BLaER1 (cell line): Measurements from ENCODE around the gene R3HCC1L.

Source experiments
- H3K27ac ChIP-seq: shearing (Covaris generic); formaldehyde crosslinking; 2 replicates; pipeline ENCODE4 v1.8.1; 2022
- H3K27me3 ChIP-seq: shearing (Covaris generic); formaldehyde crosslinking; 2 replicates; pipeline ENCODE4 v1.8.1; 2022
- H3K36me3 ChIP-seq: shearing (Covaris generic); formaldehyde crosslinking; 2 replicates; pipeline ENCODE4 v1.8.1; 2022
- H3K4me1 ChIP-seq: shearing (Covaris generic); formaldehyde crosslinking; 2 replicates; pipeline ENCODE4 v1.8.1; 2022
- H3K4me2 ChIP-seq: shearing (Covaris generic); formaldehyde crosslinking; 2 replicates; pipeline ENCODE4 v1.8.1; 2022
- H3K4me3 ChIP-seq: shearing (Covaris generic); formaldehyde crosslinking; 2 replicates; pipeline ENCODE4 v1.8.1; 2022
- H3K9ac ChIP-seq: shearing (Covaris generic); formaldehyde crosslinking; 2 replicates; pipeline ENCODE4 v1.8.1; 2022
- H3K9me3 ChIP-seq: shearing (Covaris generic); formaldehyde crosslinking; 2 replicates; pipeline ENCODE4 v1.8.1; 2022
- H4K20me1 ChIP-seq: shearing (Covaris generic); formaldehyde crosslinking; 2 replicates; pipeline ENCODE4 v1.8.1; 2022
- Cebpa-rat ChIP-seq: shearing (Covaris generic); IDR thresholded peaks from 2 replicates; pipeline ENCODE4 v1.8.1; 2022

The R3HCC1L gene

DNA sequence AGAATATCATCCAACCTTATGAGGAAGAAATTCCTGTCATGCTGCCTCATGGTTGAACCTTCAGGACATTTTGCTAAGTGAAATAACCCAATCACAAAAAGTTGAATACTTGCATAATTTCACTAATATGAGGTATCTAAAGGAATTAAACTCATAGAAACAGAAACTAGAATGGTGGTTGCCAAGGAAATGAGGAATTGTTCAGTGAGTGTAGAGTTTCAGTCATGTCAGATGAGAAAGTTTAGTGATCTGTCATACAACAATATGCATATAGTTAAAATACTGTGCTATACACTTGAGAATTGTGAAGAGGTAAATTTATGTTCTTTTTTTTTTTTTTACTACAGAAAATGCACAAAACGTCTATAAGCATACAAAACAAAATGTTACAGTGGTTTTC is 60.7 kb downstream of the R3HCC1L start:
- H3K27me3 ChIP-seq, result no peaks in the 10 kb centered on the region
- no peaks in the 10 kb centered on the region; the same call in 1 of the 2 replicates for H4K20me1 ChIP-seq
- no peaks in the 10 kb centered on the region for H3K4me1 ChIP-seq
- H3K27ac ChIP-seq, result no peak overlapping the region
- peaks cover 55% of the 10 kb centered on the region for H3K36me3 ChIP-seq
- H3K4me2 ChIP-seq, result no peak overlapping the region
- H3K4me3 ChIP-seq, result no peak overlapping the region
- H3K9me3 ChIP-seq, result peaks cover 32% of the 10 kb centered on the region
- TF ChIP-seq Cebpa-rat, result no peak
- H3K9ac ChIP-seq, result no peak overlapping the region

DNA sequence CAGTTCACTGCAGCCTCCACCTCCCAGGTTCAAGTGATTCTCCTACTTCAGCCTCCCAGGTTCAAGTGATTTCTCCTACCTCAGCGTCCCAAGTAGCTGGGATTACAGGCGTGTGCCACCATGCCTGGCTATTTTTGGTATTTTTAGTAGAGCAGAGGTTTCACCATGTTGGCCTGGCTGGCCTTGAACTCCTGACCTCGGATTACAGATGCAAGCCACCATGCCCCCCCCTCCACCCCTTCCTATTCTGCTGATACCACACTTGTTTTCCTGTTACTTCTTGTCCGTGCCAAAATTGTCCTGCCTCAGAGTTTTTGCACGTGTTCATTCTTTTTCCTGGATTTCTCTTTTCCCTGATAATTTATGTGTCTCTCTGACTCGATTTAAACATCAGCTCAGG is 62.5 kb downstream of the R3HCC1L start:
- Histone ChIP-seq H3K36me3 (peaks cover 42% of the 10 kb centered on the region), H3K9ac (no peak overlapping the region), H3K9me3 (peaks cover 20% of the 10 kb centered on the region), H3K27me3 (no peaks in the 10 kb centered on the region), H4K20me1 (peaks cover 9% of the 10 kb centered on the region; the same call in 1 of the 2 replicates), H3K4me2 (no peak overlapping the region), H3K4me3 (no peak overlapping the region), H3K27ac (no peak overlapping the region), H3K4me1 (no peaks in the 10 kb centered on the region)
- TF ChIP-seq Cebpa-rat, result no peak

DNA sequence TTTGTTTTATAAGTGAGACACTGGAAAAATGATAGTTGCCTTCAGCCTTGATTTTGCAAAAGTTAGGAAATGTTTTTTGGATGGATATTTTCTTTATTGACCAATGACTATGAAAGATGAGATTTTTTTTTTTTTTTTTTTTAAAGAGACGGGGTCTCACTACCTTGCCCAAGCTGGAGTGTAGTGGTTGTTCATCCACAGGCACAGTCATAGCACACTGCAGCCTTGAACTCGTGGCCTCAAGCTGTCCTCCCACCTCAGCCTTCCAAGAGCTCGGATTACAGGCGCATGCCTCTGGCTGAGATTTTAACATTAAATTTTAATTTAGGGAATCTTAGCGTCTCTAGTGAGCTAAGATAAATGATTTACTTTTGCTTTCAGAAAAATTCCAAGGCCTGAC is 67.3 kb downstream of the R3HCC1L start:
- H3K27ac ChIP-seq, result no peak overlapping the region
- TF ChIP-seq Cebpa-rat, result no peak
- H3K36me3 ChIP-seq, result peaks cover 15% of the 10 kb centered on the region; the same call in 1 of the 2 replicates

DNA sequence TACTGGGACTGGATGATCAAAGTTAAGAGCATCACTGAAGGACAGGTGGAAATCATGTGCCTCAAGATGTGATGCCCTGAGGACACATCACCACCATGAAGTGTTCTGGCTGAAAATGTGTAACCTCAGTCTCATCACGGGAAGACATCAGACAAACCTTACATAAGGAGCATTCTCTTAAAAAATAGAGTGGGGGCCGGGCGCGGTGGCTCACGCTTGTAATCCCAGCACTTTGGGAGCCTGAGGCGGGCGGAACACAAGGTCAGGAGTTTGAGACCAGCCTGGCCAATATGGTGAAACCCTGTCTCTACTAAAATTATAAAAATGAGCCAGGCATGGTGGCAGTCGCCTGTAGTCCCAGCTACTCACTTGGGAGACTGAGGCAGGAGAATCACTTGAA is 67.9 kb downstream of the R3HCC1L start:
- H3K4me2 ChIP-seq, result no peak overlapping the region
- H3K9ac ChIP-seq, result no peak overlapping the region
- H3K4me1 ChIP-seq, result no peaks in the 10 kb centered on the region
- H3K4me3 ChIP-seq, result no peak overlapping the region
- TF ChIP-seq Cebpa-rat, result no peak
- peaks cover 28% of the 10 kb centered on the region; the same call in 1 of the 2 replicates for H4K20me1 ChIP-seq
- H3K36me3 ChIP-seq, result peaks cover 9% of the 10 kb centered on the region; the same call in 1 of the 2 replicates
- H3K27ac ChIP-seq, result no peak overlapping the region
- no peaks in the 10 kb centered on the region for H3K27me3 ChIP-seq
- no peaks in the 10 kb centered on the region for H3K9me3 ChIP-seq

More for the DNA sequence above, 67.3 kb downstream of the R3HCC1L start:
- H3K9ac ChIP-seq, result no peak overlapping the region
- H3K4me2 ChIP-seq, result no peak overlapping the region
- H3K9me3 ChIP-seq, result no peaks in the 10 kb centered on the region
- H3K27me3 ChIP-seq, result no peaks in the 10 kb centered on the region
- peaks cover 28% of the 10 kb centered on the region; the same call in 1 of the 2 replicates for H4K20me1 ChIP-seq
- no peak overlapping the region for H3K4me3 ChIP-seq
- H3K4me1 ChIP-seq, result no peaks in the 10 kb centered on the region

DNA sequence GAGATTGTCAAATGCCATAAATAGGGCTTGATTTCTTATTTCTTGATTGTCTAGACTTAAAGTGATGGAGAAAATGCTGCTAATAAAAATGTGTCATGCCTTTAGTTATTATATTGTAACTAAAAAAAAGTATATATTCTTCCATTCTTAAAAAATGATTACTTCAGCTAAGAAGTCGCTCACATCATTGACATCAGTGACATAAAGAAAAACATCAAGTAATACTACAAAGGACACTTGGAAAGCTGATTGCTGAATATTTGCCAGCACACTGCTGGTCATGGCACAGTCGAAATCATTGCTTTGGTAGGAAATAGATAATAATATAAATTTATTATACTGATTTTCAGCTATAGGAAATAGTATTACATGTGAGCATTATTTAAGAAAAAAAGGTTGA is 70.9 kb downstream of the R3HCC1L start:
- H3K9me3 ChIP-seq, result no peaks in the 10 kb centered on the region
- no peaks in the 10 kb centered on the region for H3K27me3 ChIP-seq
- H3K9ac ChIP-seq, result no peak overlapping the region
- H3K4me2 ChIP-seq, result no peak overlapping the region
- no peak for TF ChIP-seq Cebpa-rat
- H3K27ac ChIP-seq, result no peak overlapping the region
- no peaks in the 10 kb centered on the region for H3K4me1 ChIP-seq
- H3K4me3 ChIP-seq, result no peak overlapping the region
- H4K20me1 ChIP-seq, result peaks cover 27% of the 10 kb centered on the region; the same call in 1 of the 2 replicates
- peaks cover 33% of the 10 kb centered on the region for H3K36me3 ChIP-seq

DNA sequence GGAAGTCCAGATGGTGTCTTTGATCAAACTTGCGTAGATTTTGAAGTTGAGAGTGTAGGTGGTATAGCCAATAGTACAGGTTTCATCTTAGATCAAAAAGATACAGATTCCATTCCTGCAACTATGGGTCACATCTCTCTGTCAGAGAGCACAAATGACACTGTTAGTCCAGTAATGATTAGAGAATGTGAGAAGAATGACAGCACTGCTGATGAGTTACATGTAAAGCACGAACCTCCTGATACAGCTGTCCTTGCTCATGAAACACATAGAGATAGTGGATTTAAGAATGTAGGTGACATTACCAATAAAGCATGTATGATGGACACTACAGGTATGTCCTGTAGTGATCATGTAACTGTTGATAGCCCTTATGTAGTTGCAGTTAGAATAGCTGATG is 74.5 kb downstream of the R3HCC1L start:
- Histone ChIP-seq H3K27me3 (no peaks in the 10 kb centered on the region), H4K20me1 (peaks cover 33% of the 10 kb centered on the region; the same call in 1 of the 2 replicates), H3K9me3 (no peaks in the 10 kb centered on the region), H3K36me3 (peaks cover 47% of the 10 kb centered on the region), H3K4me2 (no peak overlapping the region), H3K4me3 (no peak overlapping the region), H3K9ac (no peak overlapping the region), H3K4me1 (no peaks in the 10 kb centered on the region), H3K27ac (no peak overlapping the region)
- no peak for TF ChIP-seq Cebpa-rat

DNA sequence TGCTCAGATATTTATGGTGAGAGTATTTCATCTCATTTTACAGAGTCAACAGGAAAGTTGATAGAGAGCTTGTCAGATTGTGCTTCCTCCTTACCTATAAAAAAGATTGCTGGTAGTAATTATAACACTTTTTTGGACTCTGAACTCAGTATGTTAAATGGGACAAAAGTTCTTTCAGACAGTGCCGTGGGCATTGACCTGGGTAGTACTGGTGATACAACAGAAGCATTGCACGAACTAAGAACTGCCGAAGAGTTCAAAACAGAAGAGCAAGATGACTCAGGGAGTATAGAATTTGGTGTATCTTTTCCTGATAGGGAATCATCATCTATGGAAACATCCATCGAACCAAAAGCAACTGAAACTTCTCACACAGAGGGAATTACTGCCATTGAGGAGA is 75.0 kb downstream of the R3HCC1L start:
- Histone ChIP-seq H4K20me1 (peaks cover 33% of the 10 kb centered on the region; the same call in 1 of the 2 replicates), H3K4me3 (no peak overlapping the region)
- no peak for TF ChIP-seq Cebpa-rat

DNA sequence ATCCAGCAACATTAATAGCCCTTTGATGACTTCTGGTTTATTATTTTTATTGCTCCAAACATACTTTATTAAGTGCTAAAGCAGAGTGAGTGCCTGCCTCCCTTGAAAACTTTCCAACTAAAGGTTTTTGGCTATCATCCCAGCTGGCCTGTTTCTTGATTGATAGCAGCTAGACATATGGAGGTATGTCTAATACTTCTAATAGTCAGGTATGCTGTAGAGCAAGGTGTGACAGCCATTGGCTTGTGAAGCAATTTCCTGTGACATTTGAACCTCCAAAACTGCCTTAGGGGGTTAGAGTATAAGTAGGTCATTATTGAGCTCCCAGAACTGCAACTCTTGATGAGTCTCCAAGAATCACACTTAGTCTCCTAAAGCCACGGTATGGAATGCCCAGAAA is 77.7 kb downstream of the R3HCC1L start:
- peaks cover 12% of the 10 kb centered on the region for H3K9me3 ChIP-seq
- H3K4me2 ChIP-seq, result no peak overlapping the region
- no peak overlapping the region for H3K4me3 ChIP-seq
- peaks cover 27% of the 10 kb centered on the region; the same call in 1 of the 2 replicates for H4K20me1 ChIP-seq
- no peak for TF ChIP-seq Cebpa-rat
- H3K9ac ChIP-seq, result no peak overlapping the region
- no peak overlapping the region for H3K27ac ChIP-seq
- no peaks in the 10 kb centered on the region for H3K27me3 ChIP-seq
- H3K4me1 ChIP-seq, result no peaks in the 10 kb centered on the region
- H3K36me3 ChIP-seq, result peaks cover 63% of the 10 kb centered on the region

More for the DNA sequence above, 75.0 kb downstream of the R3HCC1L start:
- Histone ChIP-seq H3K4me1 (no peaks in the 10 kb centered on the region), H3K9ac (no peak overlapping the region), H3K27ac (no peak overlapping the region), H3K27me3 (no peaks in the 10 kb centered on the region), H3K9me3 (no peaks in the 10 kb centered on the region), H3K4me2 (no peak overlapping the region), H3K36me3 (peaks cover 46% of the 10 kb centered on the region)

DNA sequence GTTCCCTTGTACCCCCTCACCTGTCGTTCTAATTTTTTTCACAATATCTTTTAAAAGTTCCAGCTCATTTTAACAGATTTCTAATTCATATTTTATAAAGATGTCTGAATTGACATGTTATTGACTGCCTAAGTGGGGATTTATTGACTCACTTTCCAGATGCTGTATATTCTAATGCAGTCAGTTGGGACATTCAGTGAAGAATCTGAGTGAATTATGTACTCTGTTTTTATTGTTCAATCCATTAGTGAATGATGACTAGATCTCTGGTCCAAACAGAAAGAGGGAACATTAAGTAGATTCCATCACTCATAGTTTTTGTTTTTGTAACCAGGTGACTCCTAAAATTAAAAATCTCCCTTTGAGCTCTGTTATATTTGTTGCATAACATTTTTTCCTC is 79.3 kb downstream of the R3HCC1L start:
- Histone ChIP-seq H3K4me1 (peaks cover 6% of the 10 kb centered on the region; the same call in 1 of the 2 replicates), H3K9me3 (peaks cover 17% of the 10 kb centered on the region), H3K27ac (no peak overlapping the region), H3K27me3 (no peaks in the 10 kb centered on the region), H3K4me2 (no peak overlapping the region), H4K20me1 (peaks cover 27% of the 10 kb centered on the region; the same call in 1 of the 2 replicates), H3K9ac (no peak overlapping the region), H3K36me3 (peaks cover 55% of the 10 kb centered on the region), H3K4me3 (no peak overlapping the region)
- TF ChIP-seq Cebpa-rat, result no peak

DNA sequence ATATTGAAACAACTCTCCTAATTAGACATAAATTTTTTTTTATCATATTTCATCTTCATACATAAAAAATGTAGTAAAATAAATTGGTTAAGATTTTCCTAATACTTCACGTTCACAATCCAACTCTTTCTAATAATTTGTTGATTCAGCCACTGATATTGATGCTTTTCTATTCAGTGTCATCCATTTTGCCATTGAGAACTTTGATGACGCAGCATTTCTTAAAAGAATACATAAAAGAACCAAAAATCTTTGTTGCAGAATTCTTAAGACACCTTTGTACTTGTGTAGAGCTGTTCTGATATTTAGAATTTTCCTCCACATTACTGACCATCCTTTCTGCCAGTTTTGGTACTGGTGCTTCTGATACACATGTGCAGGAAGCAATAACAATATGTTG is 80.9 kb downstream of the R3HCC1L start:
- Histone ChIP-seq H3K36me3 (peaks cover 56% of the 10 kb centered on the region), H3K4me3 (no peak overlapping the region), H3K27ac (no peak overlapping the region), H3K4me2 (no peak overlapping the region), H3K9ac (no peak overlapping the region), H3K4me1 (peaks cover 6% of the 10 kb centered on the region; the same call in 1 of the 2 replicates), H3K9me3 (peaks cover 33% of the 10 kb centered on the region), H3K27me3 (no peaks in the 10 kb centered on the region), H4K20me1 (peaks cover 27% of the 10 kb centered on the region; the same call in 1 of the 2 replicates)
- TF ChIP-seq Cebpa-rat, result no peak

DNA sequence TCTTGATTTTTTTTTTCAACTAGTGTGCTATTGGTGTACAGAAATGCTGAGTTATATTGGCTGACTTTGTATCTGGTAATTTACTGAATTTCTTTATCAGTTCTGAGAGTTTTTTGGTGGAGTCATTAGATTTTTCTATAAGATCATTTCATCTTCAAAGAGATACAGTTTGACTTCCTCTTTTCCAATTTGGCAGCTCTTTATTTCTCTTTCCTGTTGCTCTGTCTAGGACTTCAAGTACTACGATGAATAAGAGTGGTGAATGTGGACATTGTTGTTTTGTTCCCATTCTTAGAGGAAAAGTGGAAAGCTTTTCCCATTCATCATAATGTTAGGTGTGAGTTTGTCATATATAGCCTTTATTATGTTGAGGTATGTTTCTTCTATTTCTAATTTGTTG is 83.3 kb downstream of the R3HCC1L start:
- Histone ChIP-seq H3K36me3 (peaks cover 33% of the 10 kb centered on the region), H3K9ac (no peak overlapping the region), H3K9me3 (peaks cover 33% of the 10 kb centered on the region), H3K4me3 (no peak overlapping the region), H4K20me1 (peaks cover 13% of the 10 kb centered on the region; the same call in 1 of the 2 replicates), H3K4me1 (peaks cover 6% of the 10 kb centered on the region; the same call in 1 of the 2 replicates), H3K27me3 (no peaks in the 10 kb centered on the region), H3K4me2 (no peak overlapping the region), H3K27ac (no peak overlapping the region)
- TF ChIP-seq Cebpa-rat, result no peak
